Fibroblast of mammary gland (primary cell): Measurements from ENCODE around the gene ASCC3.
"Not testable (repeated sequence)": the region's sequence is repeated elsewhere in the genome, so short reads cannot be mapped to it uniquely, and the experiment has no call there.

ENCODE experiments used
- DNase-seq: peaks from one replicate; pipeline ENCODE4 v3.0.0-alpha.2; 2010; ENCODE audit warnings: low read depth
- H3K4me3 ChIP-seq: 2 replicates; pipeline ENCODE4 v1.5.1; 2011; ENCODE audit warnings: low read depth, mild to moderate bottlenecking, low read length, moderate library complexity; ENCODE audit not compliant: control insufficient read depth
- CTCF ChIP-seq: conservative IDR thresholded peaks from 2 replicates; pipeline ENCODE4 v1.5.1; 2011; ENCODE audit warnings: low read depth, low read length, inconsistent platforms; ENCODE audit not compliant: control insufficient read depth, insufficient read depth

ASCC3 gene

GRCh38 chr6:100662264-100662663 is 218.9 kb downstream of the ASCC3 start:
- no peak for TF ChIP-seq CTCF
- DNase-seq, result peak; percentile 15
- H3K4me3 ChIP-seq, result no peak overlapping the region

- TF ChIP-seq CTCF, result no peak
- H3K4me3 ChIP-seq, result no peak overlapping the region
- DNase-seq, result no peak
These were observed 222.6 kb downstream of the ASCC3 start for GRCh38 chr6:100658486-100658885.

GRCh38 chr6:100657678-100658330 is 223.3 kb downstream of the ASCC3 start:
- peak; percentile 28 for DNase-seq
- peak; percentile 51 for TF ChIP-seq CTCF
- no peak overlapping the region for H3K4me3 ChIP-seq

- DNase-seq, H3K4me3 ChIP-seq: not testable (repeated sequence)
These were observed 240.0 kb downstream of the ASCC3 start for GRCh38 chr6:100641147-100641546.

- H3K4me3 ChIP-seq, result no peak overlapping the region
- TF ChIP-seq CTCF, result no peak
- DNase-seq, result peak; percentile 89
These were observed 247.9 kb downstream of the ASCC3 start for GRCh38 chr6:100633096-100633777.

GRCh38 chr6:100630536-100630935 is 250.6 kb downstream of the ASCC3 start:
- no peak for DNase-seq
- no peak overlapping the region for H3K4me3 ChIP-seq
- TF ChIP-seq CTCF, result no peak

GRCh38 chr6:100627911-100628758 is 253.0 kb downstream of the ASCC3 start:
- no peak for DNase-seq
- H3K4me3 ChIP-seq, result no peak overlapping the region
- TF ChIP-seq CTCF, result no peak
